Measurements from ENCODE around the gene KLKB1. TPM values are rescaled to one million over a fixed set of nuclear protein-coding genes. Genes with fewer than 3 reads are reported as not detected.

Gene KLKB1
- total RNA-seq, 4 donors from 2014 or later: 0.62 to 1.1 TPM; not detected in 2

DNA sequence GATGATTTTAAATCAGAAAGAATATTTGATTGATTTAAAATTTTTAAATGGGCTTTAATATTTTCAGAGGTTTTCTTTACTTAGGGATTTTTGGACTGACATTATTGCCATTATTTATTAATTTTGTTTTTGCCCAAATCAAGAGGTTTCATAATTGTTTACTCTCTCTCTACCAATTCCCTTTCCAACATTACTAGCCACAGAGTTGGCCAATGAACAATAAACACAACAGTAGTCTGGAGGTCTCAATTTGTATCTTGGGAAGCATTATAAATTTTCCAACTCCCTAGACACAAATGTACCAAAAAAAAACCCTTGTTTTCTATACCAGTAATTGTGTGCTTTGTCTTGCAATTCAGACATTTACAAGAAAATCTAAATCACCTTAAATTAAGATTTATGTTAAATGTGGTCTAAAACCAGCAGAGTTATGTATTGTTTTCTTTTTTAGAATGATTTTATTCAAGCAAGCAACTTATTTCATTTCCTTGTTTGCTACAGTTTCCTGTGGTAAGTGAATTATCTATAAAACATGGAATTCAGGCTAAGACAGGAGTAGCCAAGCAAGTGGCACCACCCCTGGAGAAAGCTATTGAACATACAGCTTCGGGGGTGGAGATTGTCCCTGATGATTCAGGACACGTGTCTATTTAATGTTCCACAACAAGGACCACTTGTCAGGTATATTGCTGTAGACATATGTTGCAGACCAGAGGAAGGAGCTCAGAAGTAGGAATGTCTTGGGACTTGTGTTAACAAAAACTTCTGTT is 622 bp downstream of the KLKB1 start:
- Histone ChIP-seq H3K27ac (no peak overlapping the region), H3K4me1 (no peaks in the 10 kb centered on the region), H3K4me3 (no peak overlapping the region), H3K36me3 (no peaks in the 10 kb centered on the region), H3K9me3 (no peaks in the 10 kb centered on the region), H3K27me3 (no peaks in the 10 kb centered on the region)
- intact Hi-C loops (cut with DNase I; ENCODE audit: low total_unique reads): no loop called here
- DNase-seq: no peak
- TF ChIP-seq POLR2A (IDR thresholded peaks at IDR 0.05) (no peak), CTCF (IDR thresholded peaks at IDR 0.05) (no peak)

DNA sequence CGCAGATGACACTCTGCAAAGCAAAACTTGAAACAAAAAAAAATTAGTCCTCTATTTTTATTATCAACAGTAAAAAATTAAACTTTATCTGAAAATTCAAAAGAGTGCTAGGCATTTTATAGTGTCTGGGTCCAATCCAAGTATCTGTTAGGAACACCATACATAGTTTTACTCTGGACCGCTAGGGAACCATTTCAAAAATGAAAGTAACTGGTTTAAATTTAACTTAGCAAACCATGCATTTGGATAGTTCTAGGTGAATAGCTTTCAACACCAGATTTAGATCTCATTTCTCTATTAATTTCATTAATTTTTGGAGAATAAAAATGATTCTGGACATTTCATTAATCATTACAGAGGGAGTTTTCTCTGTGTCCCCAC is 1.2 kb downstream of the KLKB1 start:
- H3K27me3 ChIP-seq: no peaks in the 10 kb centered on the region
- H3K4me1 ChIP-seq: no peaks in the 10 kb centered on the region
- no peaks in the 10 kb centered on the region for H3K36me3 ChIP-seq
- no peak for TF ChIP-seq CTCF (IDR thresholded peaks at IDR 0.05)
- no peak for TF ChIP-seq POLR2A (IDR thresholded peaks at IDR 0.05)
- no peak for DNase-seq
- H3K27ac ChIP-seq: no peak overlapping the region
- no peak overlapping the region for H3K4me3 ChIP-seq
- no peaks in the 10 kb centered on the region for H3K9me3 ChIP-seq
- intact Hi-C loops (cut with DNase I; ENCODE audit: low total_unique reads): no loop called here

- Histone ChIP-seq H3K4me1 (peaks cover 0 to 5% of the 10 kb centered on the region in 2 donors), H3K9me3 (no peaks in the 10 kb centered on the region), H3K27me3 (no peaks in the 10 kb centered on the region), H3K36me3 (no peaks in the 10 kb centered on the region), H3K27ac (no peak overlapping the region), H3K4me3 (no peak overlapping the region)
- TF ChIP-seq POLR2A (IDR thresholded peaks at IDR 0.05) (no peak), CTCF (IDR thresholded peaks at IDR 0.05) (no peak)
- intact Hi-C loops (cut with DNase I; ENCODE audit: low total_unique reads): no loop called here
- no peak for DNase-seq
Observed at GRCh38 chr4:186234367-186234766, 7.1 kb downstream of the KLKB1 start.

DNA sequence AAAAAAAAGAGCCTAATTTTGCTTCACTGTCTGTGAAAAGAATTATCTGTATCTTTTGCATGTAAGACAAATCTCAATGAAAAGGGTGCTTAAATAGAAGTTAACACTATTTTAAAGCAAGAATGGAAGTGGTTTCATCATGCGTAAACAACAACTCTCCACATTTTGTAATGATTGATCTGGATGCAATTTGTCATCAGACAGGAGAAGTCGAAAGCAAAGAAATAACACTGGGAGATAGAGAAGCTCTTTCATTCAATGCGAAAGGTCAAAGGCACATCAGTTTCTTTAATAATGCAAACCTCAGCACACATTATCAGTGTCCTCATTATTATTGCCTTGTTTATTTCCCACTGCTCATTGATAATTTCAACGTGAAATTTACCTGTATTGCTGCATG is 8.8 kb downstream of the KLKB1 start:
- Histone ChIP-seq H3K4me1 (peaks cover 0 to 5% of the 10 kb centered on the region in 2 donors), H3K36me3 (no peaks in the 10 kb centered on the region), H3K4me3 (no peak overlapping the region), H3K27me3 (no peaks in the 10 kb centered on the region), H3K27ac (no peak overlapping the region), H3K9me3 (no peaks in the 10 kb centered on the region)
- TF ChIP-seq POLR2A (IDR thresholded peaks at IDR 0.05) (no peak), CTCF (IDR thresholded peaks at IDR 0.05) (no peak)
- no peak for DNase-seq
- intact Hi-C loops (cut with DNase I; ENCODE audit: low total_unique reads): no loop called here

DNA sequence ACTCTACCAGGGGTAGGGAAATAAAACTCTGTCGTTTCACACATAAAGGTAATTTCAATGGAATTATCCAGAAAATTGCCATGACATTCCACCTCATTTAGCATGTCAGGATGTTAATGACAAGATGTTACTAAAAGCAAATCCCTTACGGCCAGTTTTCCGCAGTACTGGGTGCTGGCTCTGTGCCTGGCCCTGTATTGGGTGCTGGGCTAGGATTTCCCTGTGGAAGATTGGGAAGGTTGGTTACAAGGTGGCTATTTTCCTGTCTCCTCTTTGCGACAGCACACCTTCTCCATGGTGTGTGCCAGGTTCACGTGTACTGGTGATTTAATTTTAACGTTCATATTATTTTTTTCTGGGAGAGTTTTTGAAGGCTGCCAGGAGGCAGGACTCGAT is 13.1 kb downstream of the KLKB1 start:
- DNase-seq: no peak
- H3K27me3 ChIP-seq: no peaks in the 10 kb centered on the region
- intact Hi-C loops (cut with DNase I; ENCODE audit: low total_unique reads): no loop called here
- H3K27ac ChIP-seq: no peak overlapping the region
- H3K4me1 ChIP-seq: no peaks in the 10 kb centered on the region
- H3K9me3 ChIP-seq: no peaks in the 10 kb centered on the region
- H3K4me3 ChIP-seq: no peak overlapping the region
- H3K36me3 ChIP-seq: no peaks in the 10 kb centered on the region
- TF ChIP-seq CTCF (IDR thresholded peaks at IDR 0.05) (no peak), POLR2A (IDR thresholded peaks at IDR 0.05) (no peak)

All from uterus (tissue), 4 donors.